ENCODE data around the gene TLCD1. TPM values are rescaled to one million over a fixed set of nuclear protein-coding genes. Genes with fewer than 3 reads are reported as not detected.

TLCD1 gene
- 8.1 and 18.2 TPM in 2 replicates for total RNA-seq

DNA sequence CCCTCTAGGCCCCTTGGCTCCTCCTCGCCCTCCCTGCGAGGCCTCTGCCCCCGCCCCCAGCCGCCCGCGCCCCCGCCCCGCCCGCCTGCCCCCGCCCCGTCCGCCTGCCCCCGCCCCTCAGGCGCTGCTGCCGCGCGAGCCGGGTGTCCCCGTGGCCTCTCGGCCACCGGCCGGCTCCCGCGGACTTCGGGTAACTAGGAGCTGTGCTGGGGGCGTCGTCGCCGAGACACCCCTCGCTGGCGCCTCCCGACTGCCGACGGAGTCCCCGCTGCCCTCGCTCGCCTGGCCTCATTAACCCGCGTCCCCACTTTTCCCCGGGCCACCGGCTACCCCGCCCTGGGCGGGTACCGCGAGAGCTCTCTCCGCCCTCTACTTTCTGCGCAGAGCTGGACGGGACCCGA is at the start of gene TLCD1:
Gene TLCD1, minus strand, starts transcription at position 8 of the 401 bp plus-strand sequence. CDS start 136 bp downstream, outside the sequence.
- DNase-seq (ENCODE audit: low read depth): no peak

DNA sequence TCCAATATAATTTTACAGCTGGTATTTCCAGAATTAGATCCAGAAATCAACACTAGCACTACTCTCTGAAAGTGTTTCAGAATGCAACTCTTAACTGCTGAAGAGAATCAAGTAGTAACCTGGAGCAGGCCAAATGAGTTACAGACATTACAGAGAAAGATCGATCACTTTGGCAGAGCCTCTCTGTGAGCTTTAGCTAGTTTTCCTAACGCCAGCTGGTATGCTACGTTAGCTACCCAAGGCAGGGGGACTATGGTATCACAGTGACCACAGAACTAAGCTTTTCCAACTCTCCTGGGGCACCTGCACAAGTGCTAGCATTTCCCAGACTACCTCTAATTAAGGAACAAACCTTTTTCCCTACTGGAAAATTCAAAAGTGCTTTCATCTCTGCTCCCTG is 48.2 kb upstream of the TLCD1 start:
- DNase-seq (ENCODE audit: low read depth): no peak

- DNase-seq (ENCODE audit: low read depth): no peak
Measured at GRCh38 chr17:28773736-28774135, 47.7 kb upstream of the TLCD1 start.

DNA sequence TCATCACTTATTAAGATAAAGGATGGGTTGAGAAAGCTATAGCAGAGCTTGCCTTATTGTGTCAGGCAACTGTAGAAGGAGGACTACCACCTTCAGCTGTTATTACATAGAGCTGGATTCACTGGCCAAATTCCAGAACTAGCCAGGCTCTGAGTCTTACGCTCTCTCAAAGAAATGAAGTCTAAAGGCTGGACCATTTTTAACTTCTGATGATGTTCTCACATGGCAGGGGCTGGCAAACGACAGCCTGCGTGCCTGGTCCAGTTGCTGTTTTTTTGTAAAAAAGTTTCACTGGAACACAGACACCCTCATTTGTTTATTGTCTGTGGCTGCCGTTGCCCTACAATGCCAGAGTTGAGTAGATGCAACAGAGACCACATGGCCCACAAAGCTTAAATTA is 39.0 kb upstream of the TLCD1 start:
- no peak for DNase-seq (ENCODE audit: low read depth)

- DNase-seq (ENCODE audit: low read depth): peak; percentile 72
Measured at GRCh38 chr17:28763804-28764266, 37.8 kb upstream of the TLCD1 start.

GRCh38 chr17:28763137-28763799 is 37.2 kb upstream of the TLCD1 start:
- DNase-seq (ENCODE audit: low read depth): no peak

- DNase-seq (ENCODE audit: low read depth): peak; percentile 61
Measured at GRCh38 chr17:28760601-28761562, 34.8 kb upstream of the TLCD1 start.

GRCh38 chr17:28759256-28759865 is 33.3 kb upstream of the TLCD1 start:
- DNase-seq (ENCODE audit: low read depth): no peak

DNA sequence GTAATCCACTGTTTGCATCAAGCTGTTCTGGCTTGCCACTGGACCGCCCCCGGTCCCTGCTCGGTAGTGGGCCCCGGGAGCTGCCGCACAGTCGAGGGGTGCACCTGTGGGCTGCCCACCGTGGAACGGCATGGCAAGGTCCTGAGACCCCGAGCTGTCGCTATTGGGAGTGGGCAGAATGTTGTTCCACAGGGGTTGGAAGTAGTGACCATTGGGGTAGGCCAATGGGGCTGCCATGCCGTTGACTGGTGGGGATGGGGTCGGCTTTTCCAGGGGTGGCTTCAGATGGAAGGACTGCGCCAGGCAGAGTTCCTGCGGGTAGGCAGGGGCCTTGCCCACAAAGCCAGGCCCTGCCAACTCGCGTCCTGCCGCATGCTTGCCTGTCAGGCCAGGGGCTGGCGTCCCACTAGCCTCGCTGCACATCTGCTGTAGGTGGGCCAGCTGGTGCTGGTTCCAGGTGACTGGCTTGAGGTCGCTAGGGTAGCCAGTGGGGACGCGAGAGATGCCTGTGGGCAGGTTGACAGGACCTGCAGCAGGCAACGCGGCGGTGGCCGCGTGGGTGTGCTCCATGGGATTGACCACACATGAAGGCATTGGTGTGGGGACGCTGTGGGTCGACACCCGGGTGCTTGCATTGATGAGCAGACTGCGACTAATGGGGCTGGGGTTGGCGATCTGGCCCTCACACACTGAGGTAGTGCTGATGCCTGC is 32.5 kb upstream of the TLCD1 start:
- no peak for DNase-seq (ENCODE audit: low read depth)

GRCh38 chr17:28756049-28756804 is 30.2 kb upstream of the TLCD1 start:
- no peak for DNase-seq (ENCODE audit: low read depth)

DNA sequence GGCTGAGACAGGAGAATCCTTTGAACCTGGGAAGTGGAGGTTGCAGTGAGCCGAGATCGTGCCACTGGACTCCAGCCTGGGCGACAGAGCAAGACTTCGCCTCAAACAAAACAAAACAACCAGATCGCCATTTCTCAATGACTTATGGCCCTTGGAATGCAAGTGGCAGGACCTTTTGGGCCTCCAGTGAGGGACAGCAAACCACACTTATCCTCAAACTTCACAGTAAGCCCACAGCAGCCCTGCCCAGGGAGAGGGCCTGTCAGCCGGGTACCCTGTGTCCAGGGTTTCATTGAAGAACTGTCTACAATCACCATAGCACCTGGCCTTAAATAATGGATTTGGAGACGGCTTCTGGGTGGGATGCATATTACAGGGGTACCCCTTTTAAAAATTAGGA is 29.5 kb upstream of the TLCD1 start:
- DNase-seq (ENCODE audit: low read depth): peak; percentile 45

- DNase-seq (ENCODE audit: low read depth): no peak
Measured at GRCh38 chr17:28751600-28752366, 25.8 kb upstream of the TLCD1 start.

- DNase-seq (ENCODE audit: low read depth): peak; percentile 82
Measured at GRCh38 chr17:28750178-28751047, 24.4 kb upstream of the TLCD1 start.

- no peak for DNase-seq (ENCODE audit: low read depth)
Measured at GRCh38 chr17:28749516-28750177, 23.6 kb upstream of the TLCD1 start.

GRCh38 chr17:28748852-28749515 is 23.0 kb upstream of the TLCD1 start:
- no peak for DNase-seq (ENCODE audit: low read depth)

GRCh38 chr17:28747801-28748750 is 22.0 kb upstream of the TLCD1 start:
- DNase-seq (ENCODE audit: low read depth): no peak

All from renal cortical epithelial cell (primary cell).